Measurements from ENCODE around the gene HEBP1.

HEBP1 gene

GRCh38 chr12:13023811-13024530 lies 23.9 kb upstream of the HEBP1 start:
- DNase-seq = no peak

GRCh38 chr12:13022851-13023271 lies 22.8 kb upstream of the HEBP1 start:
- no peak for DNase-seq

- DNase-seq = no peak
Measured at GRCh38 chr12:13011098-13011497, 11.0 kb upstream of the HEBP1 start.

GRCh38 chr12:13008741-13009380 lies 8.8 kb upstream of the HEBP1 start:
- no peak for DNase-seq

- DNase-seq = no peak
Measured at GRCh38 chr12:13007496-13008233, 7.6 kb upstream of the HEBP1 start.

- DNase-seq = no peak
Measured at GRCh38 chr12:13005649-13006048, 5.6 kb upstream of the HEBP1 start.

- DNase-seq = no peak
Measured at GRCh38 chr12:13004986-13005385, 4.9 kb upstream of the HEBP1 start.

GRCh38 chr12:13004361-13004760 lies 4.3 kb upstream of the HEBP1 start:
- no peak for DNase-seq

- DNase-seq = no peak
Measured at GRCh38 chr12:13002301-13003097, 2.4 kb upstream of the HEBP1 start.

GRCh38 chr12:13001775-13002040 lies 1.6 kb upstream of the HEBP1 start:
- DNase-seq = no peak

- DNase-seq = peak; percentile 35
Measured at GRCh38 chr12:13000925-13001774, 1.1 kb upstream of the HEBP1 start.

GRCh38 chr12:13000616-13000924 lies 505 bp upstream of the HEBP1 start:
- DNase-seq = no peak

GRCh38 chr12:12999271-12999958 lies 650 bp downstream of the HEBP1 start:
- DNase-seq = no peak

GRCh38 chr12:12998248-12998647 lies 1.8 kb downstream of the HEBP1 start:
- DNase-seq = no peak

GRCh38 chr12:12997734-12998133 lies 2.3 kb downstream of the HEBP1 start:
- DNase-seq = no peak

GRCh38 chr12:12997156-12997555 lies 2.9 kb downstream of the HEBP1 start:
- DNase-seq = no peak

- no peak for DNase-seq
Measured at GRCh38 chr12:12996209-12996608, 3.9 kb downstream of the HEBP1 start.

- no peak for DNase-seq
Measured at GRCh38 chr12:12995088-12995487, 5.0 kb downstream of the HEBP1 start.

- no peak for DNase-seq
Measured at GRCh38 chr12:12993367-12993766, 6.7 kb downstream of the HEBP1 start.

GRCh38 chr12:12992418-12993130 lies 7.5 kb downstream of the HEBP1 start:
- DNase-seq = no peak
